Endothelial cell of umbilical vein (primary cell): Measurements from ENCODE around the gene BCAS3. TPM values are rescaled to one million over a fixed set of nuclear protein-coding genes. Genes with fewer than 3 reads are reported as not detected.

ENCODE experiments used
- BruUV-seq: library from RNA; stranded (reverse); fragments of 400-500 nt; replicated peaks from 2 replicates; lab custom pipeline; 2021; lab: Mats Ljungman, UMichigan
- CTCF ChIA-PET: fragments of 300-600, 350-600 bp; sonication (Branson Sonifier 250); formaldehyde crosslinking; loops from one replicate; lab custom pipeline; 2021; ENCODE audit warnings: antibody characterized with exemption, inconsistent platforms; lab: Charles Lee
- POLR2A ChIA-PET: fragments of 300-600, 350-600 bp; sonication (Branson Sonifier 250); formaldehyde crosslinking; loops from one replicate; lab custom pipeline; 2021; ENCODE audit warnings: antibody characterized with exemption, inconsistent platforms; lab: Charles Lee
- DNase-seq: peaks from one replicate; pipeline ENCODE4 v3.0.0-alpha.2; 2011; ENCODE audit warnings: low read depth, low spot score
- FAIRE-seq: peaks from 2 replicates; lab custom pipeline; 2011; peaks lifted over from hg19 to GRCh38; lab: Jason Lieb, UNC
- H2AFZ ChIP-seq: 2 replicates; pipeline ENCODE4 v1.6.0; 2012; ENCODE audit warnings: low read depth, low read length, control low read depth, inconsistent platforms
- H3K27ac ChIP-seq: 2 replicates; pipeline ENCODE4 v1.5.1; 2011; ENCODE audit warnings: low read depth, mild to moderate bottlenecking, control low read depth, low read length, moderate library complexity; ENCODE audit not compliant: insufficient read depth
- H3K27me3 ChIP-seq, 2 experiments: 2 replicates each; pipeline versions ENCODE4 v1.6.0 to v1.6.1; 2011; ENCODE audit warnings: low read length in 2 of 2, mixed read lengths in 1 of 2; ENCODE audit not compliant: control insufficient read depth in 2 of 2, insufficient read depth in 2 of 2
- H3K36me3 ChIP-seq, 2 experiments: 2 replicates in 1 of 2; 3 replicates in 1 of 2; pipeline ENCODE4 v1.5.1; 2011; ENCODE audit warnings: low read length in 2 of 2, mild to moderate bottlenecking in 1 of 2, moderate library complexity in 1 of 2; ENCODE audit not compliant: control insufficient read depth in 2 of 2, insufficient read depth in 2 of 2; ENCODE audit errors: extremely low read depth in 1 of 2
- H3K4me1 ChIP-seq: 3 replicates; pipeline ENCODE4 v1.5.1; 2011; ENCODE audit warnings: mild to moderate bottlenecking, low read length; ENCODE audit not compliant: control insufficient read depth, insufficient read depth; ENCODE audit errors: extremely low read depth
- H3K4me2 ChIP-seq: 2 replicates; pipeline ENCODE4 v1.6.1; 2011; ENCODE audit warnings: low read length, control low read depth, mixed read lengths; ENCODE audit not compliant: insufficient read depth
- H3K4me3 ChIP-seq, 3 experiments: fragments of 200-600 bp in 1 of 3; sonication (generic), shearing (Covaris generic) in 1 of 3; replicated peaks in 1 of 3; 2 replicates each; pipeline ENCODE4 v1.5.1; 2011 to 2016; ENCODE audit warnings: control low read depth in 3 of 3, low read length in 3 of 3, mild to moderate bottlenecking in 2 of 3, inconsistent platforms in 1 of 3, low read depth in 1 of 3, moderate library complexity in 1 of 3; ENCODE audit not compliant: insufficient read depth in 1 of 3
- H3K79me2 ChIP-seq: 2 replicates; pipeline ENCODE4 v1.6.0; 2012; ENCODE audit warnings: low read length, inconsistent platforms; ENCODE audit not compliant: control insufficient read depth, insufficient read depth
- H3K9ac ChIP-seq: replicated peaks from 2 replicates; pipeline ENCODE3; 2011; ENCODE audit warnings: low read length, control low read depth; ENCODE audit not compliant: insufficient read depth; ENCODE audit errors: extremely low read depth
- H3K9me1 ChIP-seq: replicated peaks from 3 replicates; pipeline ENCODE4 v1.6.0; 2011; ENCODE audit warnings: mild to moderate bottlenecking, low read length; ENCODE audit not compliant: control insufficient read depth, insufficient read depth; ENCODE audit errors: extremely low read depth
- H3K9me3 ChIP-seq: replicated peaks from 2 replicates; pipeline ENCODE4 v1.5.1; 2012; ENCODE audit warnings: low read length, inconsistent platforms; ENCODE audit not compliant: control insufficient read depth, insufficient read depth
- H4K20me1 ChIP-seq: replicated peaks from 2 replicates; pipeline ENCODE3; 2011; ENCODE audit warnings: mild to moderate bottlenecking, low read length; ENCODE audit not compliant: control insufficient read depth, insufficient read depth; ENCODE audit errors: extremely low read depth
- EZH2 ChIP-seq: IDR thresholded peaks from 2 replicates; pipeline ENCODE4 v1.6.1; 2012; ENCODE audit warnings: borderline replicate concordance, low read depth, mild to moderate bottlenecking, moderate library complexity, low read length, inconsistent platforms; ENCODE audit not compliant: severe bottlenecking
- FOS ChIP-seq: IDR thresholded peaks from 2 replicates; pipeline ENCODE4 v1.6.1; 2011; ENCODE audit warnings: mild to moderate bottlenecking, low read length, moderate library complexity, borderline replicate concordance; ENCODE audit not compliant: insufficient read depth
- GATA2 ChIP-seq: IDR thresholded peaks from 2 replicates; pipeline ENCODE4 v1.7.0; 2011; ENCODE audit warnings: low read depth, mild to moderate bottlenecking, moderate library complexity, mixed read lengths, low read length; ENCODE audit not compliant: insufficient read length, insufficient read depth
- JUN ChIP-seq: IDR thresholded peaks from 2 replicates; pipeline ENCODE4 v1.6.1; 2011; ENCODE audit warnings: borderline replicate concordance, low read depth; ENCODE audit not compliant: insufficient read length, insufficient read depth
- MYC ChIP-seq: IDR thresholded peaks from one replicate; pipeline ENCODE4 v1.6.1; 2011; ENCODE audit warnings: mild to moderate bottlenecking, low read depth, low read length
- POLR2A ChIP-seq: IDR thresholded peaks from 2 replicates; pipeline ENCODE4 v1.6.1; 2012; ENCODE audit warnings: low read depth, mild to moderate bottlenecking, control low read depth, low read length
- POLR2AphosphoS5 ChIP-seq: IDR thresholded peaks from 2 replicates; pipeline ENCODE4 v1.6.1; 2012; ENCODE audit warnings: low read depth, mild to moderate bottlenecking, control low read depth, low read length, moderate library complexity; ENCODE audit not compliant: insufficient read depth
- dilution Hi-C: fragments of 300-500 bp; cut with MboI; formaldehyde crosslinking; loops from one replicate; pipeline ENCODE4 v1.15.0; 2019; ENCODE audit warnings: low sequenced_read_pairs; ENCODE audit not compliant: extremely low pct_ligation_motif_present
- intact Hi-C: fragments of 100-400 bp; cut with micrococcal nuclease; formaldehyde crosslinking; loops from one replicate; pipeline ENCODE4 v1.10.0; 2022
- polyA plus RNA-seq, 4 experiments: library from polyadenylated mRNA; depleted of rRNA in 3 of 4; stranded (reverse) in 3 of 4; unstranded in 1 of 4; fragments of >200 nt; gene quantifications; 2 replicates each; pipeline versions ENCODE4 v1.2.1 to v1.2.3, GENCODE V29; 2011 to 2012; ENCODE audit warnings: missing spikeins in 1 of 4
- total RNA-seq: library from RNA; stranded (reverse); gene quantifications from 2 replicates; pipeline ENCODE4 v1.2.3, GENCODE V29; 2021
- TF ChIP-seq, protein P1 (sequence below): IDR thresholded peaks from 2 replicates; pipeline ENCODE4 v1.6.1; 2011; ENCODE audit not compliant: insufficient read depth, insufficient read length
- TF ChIP-seq, protein P2 (sequence below), 2 donors: IDR thresholded peaks; 1 replicate in 1 of 2; 2 replicates in 1 of 2; pipeline ENCODE4 v1.5.1; 2011; ENCODE audit warnings: low read length in 2 of 2, mild to moderate bottlenecking in 2 of 2, moderate library complexity in 2 of 2, control low read depth in 1 of 2, inconsistent platforms in 1 of 2, low read depth in 1 of 2; ENCODE audit not compliant: insufficient read depth in 1 of 2; ENCODE audit errors: extremely low read depth in 1 of 2

Gene BCAS3
- total and polyA plus RNA-seq, 2 donors (not counting 3 experiments of a cell fraction or from before 2014, with no cell fraction given): 8.2 to 16.0 TPM

DNA sequence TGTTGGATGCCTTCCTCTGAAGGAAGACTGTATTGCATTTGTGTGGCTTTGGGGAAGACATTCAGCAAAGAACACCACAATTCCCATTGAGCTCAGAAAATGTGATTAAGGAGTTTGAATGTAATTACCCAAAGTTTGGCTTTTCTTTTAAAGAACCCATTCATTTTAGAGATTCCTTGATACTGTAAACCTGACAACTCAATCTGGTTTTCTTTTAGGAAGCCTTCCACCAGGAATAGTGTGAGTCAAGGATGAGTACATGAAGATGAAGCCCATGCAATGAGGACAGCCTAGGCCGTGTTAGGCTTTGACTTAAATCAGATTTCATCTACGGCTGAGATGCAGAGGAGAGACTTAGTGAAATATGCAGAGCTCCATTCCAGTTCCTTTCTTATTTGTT lies 450.3 kb downstream of the BCAS3 start:
- Histone ChIP-seq H3K27me3 (peaks cover 0 to 3% of the 10 kb centered on the region in 2 experiments), H3K9ac (no peak overlapping the region), H2AFZ (no peak overlapping the region), H3K4me2 (no peak overlapping the region), H3K36me3 (no peaks in the 10 kb centered on the region), H3K4me1 (no peaks in the 10 kb centered on the region), H3K79me2 (no peaks in the 10 kb centered on the region), H3K27ac (no peak overlapping the region), H3K9me3 (no peaks in the 10 kb centered on the region), H4K20me1 (no peaks in the 10 kb centered on the region), H3K9me1 (no peaks in the 10 kb centered on the region), H3K4me3 (no peak overlapping the region)
- intact Hi-C loops: loop anchor here (10.0 kb wide), 1 partner anchor 57 kb away; no protein-coding TSS in a partner anchor
- no peak for DNase-seq
- dilution Hi-C loops: no loop called here
- no peak for FAIRE-seq
- BruUV-seq: no TSS peak
- POLR2A ChIA-PET: no interaction called here
- TF ChIP-seq GATA2 (no peak), JUN (no peak), POLR2A (no peak), FOS (no peak), POLR2AphosphoS5 (no peak), MYC (no peak), EZH2 (no peak)
- TF ChIP-seq, protein P1, sequence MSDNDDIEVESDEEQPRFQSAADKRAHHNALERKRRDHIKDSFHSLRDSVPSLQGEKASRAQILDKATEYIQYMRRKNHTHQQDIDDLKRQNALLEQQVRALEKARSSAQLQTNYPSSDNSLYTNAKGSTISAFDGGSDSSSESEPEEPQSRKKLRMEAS: no peak
- TF ChIP-seq, protein P2, sequence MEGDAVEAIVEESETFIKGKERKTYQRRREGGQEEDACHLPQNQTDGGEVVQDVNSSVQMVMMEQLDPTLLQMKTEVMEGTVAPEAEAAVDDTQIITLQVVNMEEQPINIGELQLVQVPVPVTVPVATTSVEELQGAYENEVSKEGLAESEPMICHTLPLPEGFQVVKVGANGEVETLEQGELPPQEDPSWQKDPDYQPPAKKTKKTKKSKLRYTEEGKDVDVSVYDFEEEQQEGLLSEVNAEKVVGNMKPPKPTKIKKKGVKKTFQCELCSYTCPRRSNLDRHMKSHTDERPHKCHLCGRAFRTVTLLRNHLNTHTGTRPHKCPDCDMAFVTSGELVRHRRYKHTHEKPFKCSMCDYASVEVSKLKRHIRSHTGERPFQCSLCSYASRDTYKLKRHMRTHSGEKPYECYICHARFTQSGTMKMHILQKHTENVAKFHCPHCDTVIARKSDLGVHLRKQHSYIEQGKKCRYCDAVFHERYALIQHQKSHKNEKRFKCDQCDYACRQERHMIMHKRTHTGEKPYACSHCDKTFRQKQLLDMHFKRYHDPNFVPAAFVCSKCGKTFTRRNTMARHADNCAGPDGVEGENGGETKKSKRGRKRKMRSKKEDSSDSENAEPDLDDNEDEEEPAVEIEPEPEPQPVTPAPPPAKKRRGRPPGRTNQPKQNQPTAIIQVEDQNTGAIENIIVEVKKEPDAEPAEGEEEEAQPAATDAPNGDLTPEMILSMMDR (IDR thresholded peaks at IDR 0.05; ENCODE audit: extremely low read depth in 1 of 2, insufficient read depth in 1 of 2, low read depth in 1 of 2, low read length in 2 of 2): no peak
- CTCF ChIA-PET: no interaction called here
